Stimulated activated naive CD4-positive, alpha-beta T cell (primary cell): ENCODE data around the gene ATP6V1G3.
A peak's percentile ranks its signal among the peaks of the same experiment; 100 is the strongest.
"Not testable (repeated sequence)": the region's sequence is repeated elsewhere in the genome, so short reads cannot be mapped to it uniquely, and the experiment has no call there.

Experiments used
- DNase-seq, 6 experiments: peaks; one replicate each; lab custom pipeline; 2025; lab: John Stamatoyannopoulos, UW

The ATP6V1G3 gene

GRCh38 chr1:198540580-198540979 lies at the start of gene ATP6V1G3:
Gene ATP6V1G3, minus strand, starts transcription at chr1:198540680. Its CDS starts 30 bp downstream, at chr1:198540650.
- DNase-seq: no peak

- DNase-seq: no peak
These were observed 48.4 kb upstream of the ATP6V1G3 start for GRCh38 chr1:198588845-198589244.

- no peak for DNase-seq
These were observed 43.7 kb upstream of the ATP6V1G3 start for GRCh38 chr1:198584163-198584562.

- DNase-seq: not testable (repeated sequence)
These were observed 42.8 kb upstream of the ATP6V1G3 start for GRCh38 chr1:198583209-198583802.

GRCh38 chr1:198577444-198577843 lies 37.0 kb upstream of the ATP6V1G3 start:
- no peak for DNase-seq

GRCh38 chr1:198575798-198576641 lies 35.5 kb upstream of the ATP6V1G3 start:
- no peak for DNase-seq

GRCh38 chr1:198575292-198575691 lies 34.8 kb upstream of the ATP6V1G3 start:
- no peak for DNase-seq

- no peak for DNase-seq
These were observed 33.8 kb upstream of the ATP6V1G3 start for GRCh38 chr1:198574325-198574724.

- DNase-seq: peak in 3 of 6 experiments; percentile 18 to 51 (median 30)
These were observed 24.2 kb upstream of the ATP6V1G3 start for GRCh38 chr1:198564716-198565115.

GRCh38 chr1:198564157-198564556 lies 23.7 kb upstream of the ATP6V1G3 start:
- no peak for DNase-seq

- DNase-seq: no peak
These were observed 23.1 kb upstream of the ATP6V1G3 start for GRCh38 chr1:198563583-198563982.

GRCh38 chr1:198560161-198560560 lies 19.7 kb upstream of the ATP6V1G3 start:
- DNase-seq: no peak

GRCh38 chr1:198559362-198559761 lies 18.9 kb upstream of the ATP6V1G3 start:
- no peak for DNase-seq

GRCh38 chr1:198558402-198558801 lies 17.9 kb upstream of the ATP6V1G3 start:
- DNase-seq: no peak

GRCh38 chr1:198556971-198557370 lies 16.5 kb upstream of the ATP6V1G3 start:
- DNase-seq: peak in 5 of 6 experiments; percentile 17 to 86 (median 82)

- DNase-seq: no peak
These were observed 12.4 kb upstream of the ATP6V1G3 start for GRCh38 chr1:198552668-198553416.

- DNase-seq: no peak
These were observed 10.6 kb upstream of the ATP6V1G3 start for GRCh38 chr1:198550941-198551524.

- DNase-seq: no peak
These were observed 9.4 kb upstream of the ATP6V1G3 start for GRCh38 chr1:198549866-198550265.

GRCh38 chr1:198548890-198549289 lies 8.4 kb upstream of the ATP6V1G3 start:
- DNase-seq: no peak

GRCh38 chr1:198545156-198545555 lies 4.7 kb upstream of the ATP6V1G3 start:
- DNase-seq: no peak

GRCh38 chr1:198544265-198544664 lies 3.8 kb upstream of the ATP6V1G3 start:
- no peak for DNase-seq

- DNase-seq: no peak
These were observed 3.3 kb upstream of the ATP6V1G3 start for GRCh38 chr1:198543670-198544260.
